Measurements from ENCODE around the gene OLR1.

OLR1 gene

GRCh38 chr12:10151621-10152020 lies 20.3 kb downstream of the OLR1 start:
- TF ChIP-seq, protein P1, sequence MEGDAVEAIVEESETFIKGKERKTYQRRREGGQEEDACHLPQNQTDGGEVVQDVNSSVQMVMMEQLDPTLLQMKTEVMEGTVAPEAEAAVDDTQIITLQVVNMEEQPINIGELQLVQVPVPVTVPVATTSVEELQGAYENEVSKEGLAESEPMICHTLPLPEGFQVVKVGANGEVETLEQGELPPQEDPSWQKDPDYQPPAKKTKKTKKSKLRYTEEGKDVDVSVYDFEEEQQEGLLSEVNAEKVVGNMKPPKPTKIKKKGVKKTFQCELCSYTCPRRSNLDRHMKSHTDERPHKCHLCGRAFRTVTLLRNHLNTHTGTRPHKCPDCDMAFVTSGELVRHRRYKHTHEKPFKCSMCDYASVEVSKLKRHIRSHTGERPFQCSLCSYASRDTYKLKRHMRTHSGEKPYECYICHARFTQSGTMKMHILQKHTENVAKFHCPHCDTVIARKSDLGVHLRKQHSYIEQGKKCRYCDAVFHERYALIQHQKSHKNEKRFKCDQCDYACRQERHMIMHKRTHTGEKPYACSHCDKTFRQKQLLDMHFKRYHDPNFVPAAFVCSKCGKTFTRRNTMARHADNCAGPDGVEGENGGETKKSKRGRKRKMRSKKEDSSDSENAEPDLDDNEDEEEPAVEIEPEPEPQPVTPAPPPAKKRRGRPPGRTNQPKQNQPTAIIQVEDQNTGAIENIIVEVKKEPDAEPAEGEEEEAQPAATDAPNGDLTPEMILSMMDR (IDR thresholded peaks at IDR 0.05; ENCODE audit: borderline replicate concordance, insufficient read depth, low read depth, low read length) = no peak
- no peak overlapping the region for H3K4me3 ChIP-seq (ENCODE audit: low read depth, low read length)

DNA sequence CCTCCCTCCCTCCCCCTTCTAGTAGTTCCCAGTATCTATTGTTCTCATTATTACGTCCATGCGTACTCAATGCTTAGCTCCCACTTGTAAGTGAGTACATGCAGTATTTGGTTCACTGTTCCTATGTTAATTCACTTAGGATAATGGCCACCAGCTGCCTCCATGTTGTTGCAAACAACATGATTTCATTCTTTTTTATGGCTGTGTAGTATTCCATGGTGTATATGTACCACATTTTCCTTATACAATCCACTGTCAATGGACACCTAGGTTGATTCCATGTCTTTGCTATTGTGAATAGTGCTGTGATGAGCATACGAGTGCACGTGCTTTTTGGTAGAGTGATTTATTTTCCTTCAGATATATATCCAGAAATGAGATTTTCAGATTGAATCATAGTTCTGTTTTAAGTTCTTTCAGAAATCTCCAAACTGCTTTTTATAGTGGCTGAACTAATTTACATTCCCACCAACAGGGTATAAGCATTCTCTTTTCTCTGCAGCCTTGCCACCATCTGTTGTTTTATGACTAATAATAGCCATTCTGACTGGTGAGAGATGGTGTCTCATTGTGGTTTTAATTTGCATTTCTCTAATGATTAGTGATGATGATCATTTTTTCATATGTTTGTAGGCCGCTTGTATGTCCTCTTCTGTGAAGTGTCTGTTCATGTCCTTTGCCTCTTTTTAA lies 24.1 kb downstream of the OLR1 start:
- TF ChIP-seq, protein P1 (IDR thresholded peaks at IDR 0.05; ENCODE audit: borderline replicate concordance, insufficient read depth, low read depth, low read length) = no peak
- H3K4me3 ChIP-seq (ENCODE audit: low read depth, low read length) = no peak overlapping the region

DNA sequence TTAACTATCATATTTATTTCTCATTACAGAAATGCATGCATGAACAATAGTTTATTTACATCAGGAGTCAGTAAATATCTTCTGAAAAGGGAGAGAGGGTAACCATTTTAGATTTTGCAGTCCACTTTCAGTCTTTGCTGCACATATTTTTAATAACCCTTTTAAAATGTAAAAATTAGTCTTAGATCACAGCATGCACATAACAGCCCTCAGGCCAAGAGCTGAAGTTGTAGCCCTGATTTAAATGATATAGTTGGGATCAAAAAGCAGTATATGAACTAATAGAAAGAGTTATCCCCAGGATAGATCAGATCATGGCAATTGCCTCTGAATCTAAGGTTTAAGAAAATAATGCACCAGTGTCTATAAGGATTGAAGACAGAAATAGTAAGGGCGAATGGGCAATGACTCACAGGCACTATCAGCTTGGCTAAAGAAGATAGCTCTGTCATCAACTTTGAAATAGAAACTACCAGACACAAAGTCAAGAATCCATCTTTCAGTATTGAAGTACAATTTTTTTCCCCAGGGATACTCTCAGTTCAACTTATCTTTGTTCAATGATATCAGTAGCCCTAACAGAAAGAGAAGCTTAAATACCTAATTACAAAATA lies 28.8 kb downstream of the OLR1 start:
- TF ChIP-seq, protein P1 (IDR thresholded peaks at IDR 0.05; ENCODE audit: borderline replicate concordance, insufficient read depth, low read depth, low read length) = no peak
- H3K4me3 ChIP-seq (ENCODE audit: low read depth, low read length) = no peak overlapping the region

DNA sequence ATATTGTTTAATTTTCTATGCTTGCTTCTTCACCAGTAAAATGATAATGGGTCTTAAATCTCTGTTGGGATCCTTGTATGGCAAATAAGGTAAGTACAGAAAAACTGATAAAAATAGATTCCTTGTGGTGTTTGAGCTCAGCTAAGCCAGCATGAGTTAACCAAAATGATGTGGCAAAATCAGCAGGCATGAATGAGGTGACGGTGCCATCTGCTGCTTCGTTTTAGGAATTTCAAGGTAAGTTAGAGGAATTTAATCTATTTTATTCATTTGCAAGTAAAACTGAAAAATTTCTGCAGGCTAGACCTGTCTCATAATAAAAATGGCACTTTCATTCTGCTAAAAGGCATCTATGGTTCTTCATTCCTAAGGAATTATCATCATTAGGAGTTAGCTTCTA lies 31.9 kb downstream of the OLR1 start:
- TF ChIP-seq, protein P1 (IDR thresholded peaks at IDR 0.05; ENCODE audit: borderline replicate concordance, insufficient read depth, low read depth, low read length) = peak; percentile 31; the same call in 1 of the 2 replicates
- H3K4me3 ChIP-seq (ENCODE audit: low read depth, low read length) = no peak overlapping the region

DNA sequence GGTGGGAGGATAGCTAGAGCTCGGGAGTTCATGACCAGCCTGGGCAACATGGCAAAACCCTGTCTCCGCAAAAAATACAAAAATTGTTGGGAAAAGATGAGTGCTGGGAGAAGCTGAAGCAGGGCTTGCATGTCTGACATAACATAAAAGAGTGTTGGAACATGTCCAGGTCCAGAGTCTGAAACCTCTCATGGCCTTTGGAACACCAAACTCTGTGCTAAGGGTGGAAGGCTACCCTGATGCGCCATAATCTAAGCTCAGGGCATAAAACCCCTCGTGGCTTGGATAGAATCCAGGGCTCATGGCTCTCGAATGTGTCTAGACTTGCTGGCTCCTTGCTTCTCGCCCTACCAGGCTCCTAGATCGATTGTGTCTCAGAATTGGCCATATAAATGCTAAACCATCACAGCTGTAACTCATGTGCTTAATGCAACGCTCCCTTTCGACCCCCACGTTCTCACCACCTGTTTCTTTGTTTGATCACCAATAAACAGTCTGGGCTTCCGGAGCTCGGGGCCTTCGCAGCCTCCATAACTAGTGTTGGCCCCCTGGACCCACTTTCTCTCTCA lies 35.2 kb downstream of the OLR1 start:
- TF ChIP-seq, protein P1 (IDR thresholded peaks at IDR 0.05; ENCODE audit: borderline replicate concordance, insufficient read depth, low read depth, low read length) = no peak
- no peak overlapping the region for H3K4me3 ChIP-seq (ENCODE audit: low read depth, low read length)

DNA sequence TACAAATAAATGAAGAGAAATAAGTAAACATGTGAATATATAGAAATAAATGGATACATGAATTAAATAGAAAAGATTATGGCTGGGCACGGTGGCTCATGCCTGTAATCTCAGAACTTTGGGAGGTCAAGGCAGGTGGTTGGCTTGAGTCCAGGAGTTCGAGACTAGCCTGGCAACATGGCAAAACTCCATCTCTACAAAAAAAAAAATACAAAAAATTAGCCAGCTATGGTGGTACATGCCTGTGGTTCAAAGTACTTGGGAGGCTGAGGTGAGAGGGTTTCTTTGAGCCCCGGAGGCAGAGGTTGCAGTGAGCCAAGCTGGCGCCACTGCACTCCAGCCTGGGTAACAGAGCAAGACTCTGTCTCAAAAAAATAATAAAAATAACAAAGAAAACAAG lies 36.8 kb downstream of the OLR1 start:
- TF ChIP-seq, protein P1 (IDR thresholded peaks at IDR 0.05; ENCODE audit: borderline replicate concordance, insufficient read depth, low read depth, low read length) = no peak
- no peak overlapping the region for H3K4me3 ChIP-seq (ENCODE audit: low read depth, low read length)

Measured in GM12875 (cell line).